ENCODE measurements around the gene FAR2.
A peak's percentile ranks its signal among the peaks of the same experiment; 100 is the strongest.

The FAR2 gene

GRCh38 chr12:29216797-29217575 lies 67.9 kb downstream of the FAR2 start:
- no peak overlapping the region for H2BK120ac ChIP-seq (ENCODE audit: low read depth, low read length)
- H3K56ac ChIP-seq (ENCODE audit: low read length), result no peak overlapping the region
- H3K4me1 ChIP-seq (ENCODE audit: control insufficient read depth, low read depth, low read length), result no peaks in the 10 kb centered on the region
- H3K79me2 ChIP-seq (ENCODE audit: control insufficient read depth, insufficient read depth, low read length), result no peaks in the 10 kb centered on the region
- H2BK5ac ChIP-seq (ENCODE audit: low read length), result no peak overlapping the region
- no peak overlapping the region for H4K8ac ChIP-seq (ENCODE audit: low read depth, low read length)
- no peaks in the 10 kb centered on the region for H3K36me3 ChIP-seq (ENCODE audit: control insufficient read depth, insufficient read depth, low read length)
- H4K5ac ChIP-seq (ENCODE audit: low read length), result no peak overlapping the region
- WGBS (ENCODE audit: extremely low coverage, insufficient coverage, low lambda C conversion rate), result no CpG with 5 or more reads among the region's 5 CpGs
- H3K18ac ChIP-seq (ENCODE audit: low read length), result peak overlapping the region; percentile 14
- no peak overlapping the region for H3K23ac ChIP-seq (ENCODE audit: low read length)
- DNase-seq, result no peak
- no peak overlapping the region for H3K27ac ChIP-seq (ENCODE audit: low read depth, low read length)
- H3K27me3 ChIP-seq (ENCODE audit: insufficient read depth, low read length, poor library complexity), result no peaks in the 10 kb centered on the region
- no peak overlapping the region for H2BK15ac ChIP-seq (replicated peaks; ENCODE audit: low read depth)
- H3K4ac ChIP-seq (ENCODE audit: low read depth, low read length), result no peak overlapping the region
- no peak overlapping the region for H3K4me2 ChIP-seq (ENCODE audit: low read length)
- H3K9ac ChIP-seq (ENCODE audit: low read length), result no peak overlapping the region
- H3K79me1 ChIP-seq (ENCODE audit: low read length), result no peaks in the 10 kb centered on the region
- H3K4me3 ChIP-seq (ENCODE audit: low read length), result no peak overlapping the region
- no peak overlapping the region for H2AK5ac ChIP-seq (ENCODE audit: low read length)

GRCh38 chr12:29220632-29221336 lies 71.7 kb downstream of the FAR2 start:
- H3K4ac ChIP-seq (ENCODE audit: low read depth, low read length), result no peak overlapping the region
- H2AK5ac ChIP-seq (ENCODE audit: low read length), result no peak overlapping the region

GRCh38 chr12:29222200-29222599 lies 73.1 kb downstream of the FAR2 start:
- Histone ChIP-seq H3K23ac (ENCODE audit: low read length) (no peak overlapping the region), H3K4me3 (ENCODE audit: low read length) (no peak overlapping the region), H3K4ac (ENCODE audit: low read depth, low read length) (no peak overlapping the region), H3K4me2 (ENCODE audit: low read length) (no peak overlapping the region), H3K79me1 (ENCODE audit: low read length) (no peaks in the 10 kb centered on the region), H3K79me2 (ENCODE audit: control insufficient read depth, insufficient read depth, low read length) (no peaks in the 10 kb centered on the region), H2BK120ac (ENCODE audit: low read depth, low read length) (no peak overlapping the region), H3K27ac (ENCODE audit: low read depth, low read length) (no peak overlapping the region), H3K36me3 (ENCODE audit: control insufficient read depth, insufficient read depth, low read length) (no peaks in the 10 kb centered on the region), H4K8ac (ENCODE audit: low read depth, low read length) (no peak overlapping the region), H3K18ac (ENCODE audit: low read length) (no peak overlapping the region), H2AK5ac (ENCODE audit: low read length) (no peak overlapping the region), H3K4me1 (ENCODE audit: control insufficient read depth, low read depth, low read length) (no peaks in the 10 kb centered on the region), H2BK15ac (replicated peaks; ENCODE audit: low read depth) (no peak overlapping the region), H3K27me3 (ENCODE audit: insufficient read depth, low read length, poor library complexity) (no peaks in the 10 kb centered on the region), H3K9ac (ENCODE audit: low read length) (no peak overlapping the region), H3K56ac (ENCODE audit: low read length) (no peak overlapping the region), H4K5ac (ENCODE audit: low read length) (no peak overlapping the region), H2BK5ac (ENCODE audit: low read length) (no peak overlapping the region)
- no peak for DNase-seq
- no CpG with 5 or more reads among the region's 1 CpG for WGBS (ENCODE audit: extremely low coverage, insufficient coverage, low lambda C conversion rate)

More at GRCh38 chr12:29220632-29221336, 71.7 kb downstream of the FAR2 start:
- no peak overlapping the region for H3K4me2 ChIP-seq (ENCODE audit: low read length)
- H3K56ac ChIP-seq (ENCODE audit: low read length), result no peak overlapping the region
- no peak overlapping the region for H4K8ac ChIP-seq (ENCODE audit: low read depth, low read length)
- no CpG with 5 or more reads among the region's 18 CpGs for WGBS (ENCODE audit: extremely low coverage, insufficient coverage, low lambda C conversion rate)
- no peak overlapping the region for H3K18ac ChIP-seq (ENCODE audit: low read length)
- H3K27ac ChIP-seq (ENCODE audit: low read depth, low read length), result no peak overlapping the region
- H2BK120ac ChIP-seq (ENCODE audit: low read depth, low read length), result no peak overlapping the region
- no peaks in the 10 kb centered on the region for H3K27me3 ChIP-seq (ENCODE audit: insufficient read depth, low read length, poor library complexity)
- H2BK15ac ChIP-seq (replicated peaks; ENCODE audit: low read depth), result no peak overlapping the region
- H3K9ac ChIP-seq (ENCODE audit: low read length), result no peak overlapping the region
- no peak overlapping the region for H3K23ac ChIP-seq (ENCODE audit: low read length)
- no peak overlapping the region for H3K4me3 ChIP-seq (ENCODE audit: low read length)
- H3K79me2 ChIP-seq (ENCODE audit: control insufficient read depth, insufficient read depth, low read length), result no peaks in the 10 kb centered on the region
- H4K5ac ChIP-seq (ENCODE audit: low read length), result no peak overlapping the region
- DNase-seq, result no peak
- no peaks in the 10 kb centered on the region for H3K4me1 ChIP-seq (ENCODE audit: control insufficient read depth, low read depth, low read length)
- H3K79me1 ChIP-seq (ENCODE audit: low read length), result no peaks in the 10 kb centered on the region
- H3K36me3 ChIP-seq (ENCODE audit: control insufficient read depth, insufficient read depth, low read length), result no peaks in the 10 kb centered on the region
- no peak overlapping the region for H2BK5ac ChIP-seq (ENCODE audit: low read length)

GRCh38 chr12:29223426-29223825 lies 74.3 kb downstream of the FAR2 start:
- H3K23ac ChIP-seq (ENCODE audit: low read length), result no peak overlapping the region
- H2BK15ac ChIP-seq (replicated peaks; ENCODE audit: low read depth), result no peak overlapping the region
- H3K4ac ChIP-seq (ENCODE audit: low read depth, low read length), result no peak overlapping the region
- no peak for DNase-seq
- no peak overlapping the region for H2AK5ac ChIP-seq (ENCODE audit: low read length)
- no peak overlapping the region for H3K27ac ChIP-seq (ENCODE audit: low read depth, low read length)
- no peak overlapping the region for H3K56ac ChIP-seq (ENCODE audit: low read length)
- H3K4me1 ChIP-seq (ENCODE audit: control insufficient read depth, low read depth, low read length), result no peaks in the 10 kb centered on the region
- H3K79me2 ChIP-seq (ENCODE audit: control insufficient read depth, insufficient read depth, low read length), result no peaks in the 10 kb centered on the region
- H3K79me1 ChIP-seq (ENCODE audit: low read length), result no peaks in the 10 kb centered on the region
- H3K27me3 ChIP-seq (ENCODE audit: insufficient read depth, low read length, poor library complexity), result no peaks in the 10 kb centered on the region
- H2BK120ac ChIP-seq (ENCODE audit: low read depth, low read length), result no peak overlapping the region
- no peak overlapping the region for H3K9ac ChIP-seq (ENCODE audit: low read length)
- H2BK5ac ChIP-seq (ENCODE audit: low read length), result no peak overlapping the region
- H3K18ac ChIP-seq (ENCODE audit: low read length), result peak overlapping the region; percentile 94
- H3K4me3 ChIP-seq (ENCODE audit: low read length), result no peak overlapping the region
- H4K5ac ChIP-seq (ENCODE audit: low read length), result no peak overlapping the region
- no peak overlapping the region for H4K8ac ChIP-seq (ENCODE audit: low read depth, low read length)
- H3K36me3 ChIP-seq (ENCODE audit: control insufficient read depth, insufficient read depth, low read length), result no peaks in the 10 kb centered on the region
- no peak overlapping the region for H3K4me2 ChIP-seq (ENCODE audit: low read length)
- WGBS (ENCODE audit: extremely low coverage, insufficient coverage, low lambda C conversion rate), result no CpG with 5 or more reads among the region's 2 CpGs

- no CpG with 5 or more reads among the region's 2 CpGs for WGBS (ENCODE audit: extremely low coverage, insufficient coverage, low lambda C conversion rate)
- H3K4me1 ChIP-seq (ENCODE audit: control insufficient read depth, low read depth, low read length), result no peaks in the 10 kb centered on the region
- no peak overlapping the region for H3K4me2 ChIP-seq (ENCODE audit: low read length)
- no peak overlapping the region for H2AK5ac ChIP-seq (ENCODE audit: low read length)
- H3K56ac ChIP-seq (ENCODE audit: low read length), result no peak overlapping the region
- no peak overlapping the region for H3K27ac ChIP-seq (ENCODE audit: low read depth, low read length)
- H4K5ac ChIP-seq (ENCODE audit: low read length), result no peak overlapping the region
- H3K4ac ChIP-seq (ENCODE audit: low read depth, low read length), result no peak overlapping the region
- H3K36me3 ChIP-seq (ENCODE audit: control insufficient read depth, insufficient read depth, low read length), result no peaks in the 10 kb centered on the region
- no peak for DNase-seq
- no peak overlapping the region for H3K23ac ChIP-seq (ENCODE audit: low read length)
- no peak overlapping the region for H2BK5ac ChIP-seq (ENCODE audit: low read length)
- no peak overlapping the region for H3K4me3 ChIP-seq (ENCODE audit: low read length)
- H3K27me3 ChIP-seq (ENCODE audit: insufficient read depth, low read length, poor library complexity), result no peaks in the 10 kb centered on the region
- no peaks in the 10 kb centered on the region for H3K79me1 ChIP-seq (ENCODE audit: low read length)
- H3K79me2 ChIP-seq (ENCODE audit: control insufficient read depth, insufficient read depth, low read length), result no peaks in the 10 kb centered on the region
- no peak overlapping the region for H4K8ac ChIP-seq (ENCODE audit: low read depth, low read length)
- peak overlapping the region; percentile 94 for H3K18ac ChIP-seq (ENCODE audit: low read length)
- no peak overlapping the region for H2BK15ac ChIP-seq (replicated peaks; ENCODE audit: low read depth)
- no peak overlapping the region for H2BK120ac ChIP-seq (ENCODE audit: low read depth, low read length)
- H3K9ac ChIP-seq (ENCODE audit: low read length), result no peak overlapping the region
These were observed 75.0 kb downstream of the FAR2 start for GRCh38 chr12:29223956-29224543.
